ENCODE results near the gene RGS10.
"Not testable (repeated sequence)": the region's sequence is repeated elsewhere in the genome, so short reads cannot be mapped to it uniquely, and the experiment has no call there.

RGS10 gene

GRCh38 chr10:119468542-119469324, 73.8 kb downstream of the RGS10 start:
- DNase-seq (ENCODE audit: low spot score), result no peak

GRCh38 chr10:119466655-119467054, 75.9 kb downstream of the RGS10 start:
- no peak for DNase-seq (ENCODE audit: low spot score)

GRCh38 chr10:119466076-119466475, 76.4 kb downstream of the RGS10 start:
- DNase-seq (ENCODE audit: low spot score), result no peak

- DNase-seq (ENCODE audit: low spot score), result no peak
These were observed 77.4 kb downstream of the RGS10 start for GRCh38 chr10:119465085-119465484.

GRCh38 chr10:119463195-119463594, 79.3 kb downstream of the RGS10 start:
- DNase-seq (ENCODE audit: low spot score), result not testable (repeated sequence)

GRCh38 chr10:119462773-119463172, 79.7 kb downstream of the RGS10 start:
- DNase-seq (ENCODE audit: low spot score), result no peak

- DNase-seq (ENCODE audit: low spot score), result no peak
These were observed 80.6 kb downstream of the RGS10 start for GRCh38 chr10:119461923-119462322.

GRCh38 chr10:119461380-119461779, 81.1 kb downstream of the RGS10 start:
- DNase-seq (ENCODE audit: low spot score), result peak; percentile 54

- DNase-seq (ENCODE audit: low spot score), result no peak
These were observed 81.9 kb downstream of the RGS10 start for GRCh38 chr10:119460369-119461195.

- DNase-seq (ENCODE audit: low spot score), result no peak
These were observed 82.7 kb downstream of the RGS10 start for GRCh38 chr10:119459681-119460340.

- peak; percentile 55 for DNase-seq (ENCODE audit: low spot score)
These were observed 84.4 kb downstream of the RGS10 start for GRCh38 chr10:119457966-119458766.

- no peak for DNase-seq (ENCODE audit: low spot score)
These were observed 86.1 kb downstream of the RGS10 start for GRCh38 chr10:119456435-119456810.

GRCh38 chr10:119455609-119456434, 86.7 kb downstream of the RGS10 start:
- DNase-seq (ENCODE audit: low spot score), result no peak

- no peak for DNase-seq (ENCODE audit: low spot score)
These were observed 87.5 kb downstream of the RGS10 start for GRCh38 chr10:119454990-119455389.

- DNase-seq (ENCODE audit: low spot score), result peak; percentile 65
These were observed 88.2 kb downstream of the RGS10 start for GRCh38 chr10:119454316-119454715.

- no peak for DNase-seq (ENCODE audit: low spot score)
These were observed 89.2 kb downstream of the RGS10 start for GRCh38 chr10:119453313-119453712.

GRCh38 chr10:119452396-119452795, 90.1 kb downstream of the RGS10 start:
- DNase-seq (ENCODE audit: low spot score), result no peak

- no peak for DNase-seq (ENCODE audit: low spot score)
These were observed 91.1 kb downstream of the RGS10 start for GRCh38 chr10:119451300-119451896.

GRCh38 chr10:119450606-119451299, 91.8 kb downstream of the RGS10 start:
- no peak for DNase-seq (ENCODE audit: low spot score)
